GM18907 (cell line): ENCODE results near the gene MEIS1.

Source experiments
- ATAC-seq: cut with Tn5 transposase; IDR thresholded peaks from one replicate; pipeline ENCODE4 v1.9.1; 2021; ENCODE audit warnings: mild to moderate bottlenecking, moderate library complexity; ENCODE audit not compliant: unreplicated experiment

The MEIS1 gene

GRCh38 chr2:66562304-66562685 lies 127.4 kb downstream of the MEIS1 start:
- ATAC-seq, result no peak

GRCh38 chr2:66563473-66563872 lies 128.5 kb downstream of the MEIS1 start:
- no peak for ATAC-seq

- ATAC-seq, result no peak
Measured at GRCh38 chr2:66565291-66565690, 130.4 kb downstream of the MEIS1 start.

- no peak for ATAC-seq
Measured at GRCh38 chr2:66566726-66567399, 131.9 kb downstream of the MEIS1 start.

GRCh38 chr2:66567729-66568128 lies 132.8 kb downstream of the MEIS1 start:
- no peak for ATAC-seq

- ATAC-seq, result no peak
Measured at GRCh38 chr2:66568650-66569300, 133.8 kb downstream of the MEIS1 start.

- ATAC-seq, result no peak
Measured at GRCh38 chr2:66569321-66569851, 134.5 kb downstream of the MEIS1 start.

GRCh38 chr2:66569974-66570373 lies 135.0 kb downstream of the MEIS1 start:
- ATAC-seq, result no peak

- ATAC-seq, result no peak
Measured at GRCh38 chr2:66570471-66570870, 135.5 kb downstream of the MEIS1 start.

- no peak for ATAC-seq
Measured at GRCh38 chr2:66571918-66572317, 137.0 kb downstream of the MEIS1 start.

- no peak for ATAC-seq
Measured at GRCh38 chr2:66572391-66572790, 137.5 kb downstream of the MEIS1 start.

- ATAC-seq, result no peak
Measured at GRCh38 chr2:66573416-66573815, 138.5 kb downstream of the MEIS1 start.

GRCh38 chr2:66573821-66574233 lies 138.9 kb downstream of the MEIS1 start:
- ATAC-seq, result no peak

GRCh38 chr2:66574701-66575624 lies 140.0 kb downstream of the MEIS1 start:
- ATAC-seq, result no peak

GRCh38 chr2:66575625-66576310 lies 140.8 kb downstream of the MEIS1 start:
- ATAC-seq, result no peak

- ATAC-seq, result no peak
Measured at GRCh38 chr2:66576311-66576560, 141.3 kb downstream of the MEIS1 start.

- ATAC-seq, result no peak
Measured at GRCh38 chr2:66576561-66577320, 141.8 kb downstream of the MEIS1 start.

GRCh38 chr2:66577321-66578053 lies 142.6 kb downstream of the MEIS1 start:
- ATAC-seq, result no peak

- no peak for ATAC-seq
Measured at GRCh38 chr2:66578054-66578686, 143.2 kb downstream of the MEIS1 start.
